ENCODE measurements around the gene MAN2B1. TPM values are rescaled to one million over a fixed set of nuclear protein-coding genes. Genes with fewer than 3 reads are reported as not detected.
"Not testable (repeated sequence)": the region's sequence is repeated elsewhere in the genome, so short reads cannot be mapped to it uniquely, and the experiment has no call there.

MAN2B1 gene
- total RNA-seq, 1 donor from 2014 or later = 105 TPM

GRCh38 chr19:12698138-12698537, 31.6 kb upstream of the MAN2B1 start:
- H3K27me3 ChIP-seq (ENCODE audit: insufficient read depth, low read length) = no peaks in the 10 kb centered on the region
- Mint-ChIP-seq H3K27me3 (ENCODE audit: low read depth, unreplicated experiment) (no peaks in the 10 kb centered on the region), H3K9me3 (ENCODE audit: unreplicated experiment) (no peaks in the 10 kb centered on the region), H3K36me3 (ENCODE audit: low read depth, unreplicated experiment) (peaks cover 11% of the 10 kb centered on the region), H3K27ac (ENCODE audit: unreplicated experiment) (no peak overlapping the region), H3K4me1 (ENCODE audit: low read depth, unreplicated experiment) (peaks cover 5% of the 10 kb centered on the region), H3K4me3 (ENCODE audit: unreplicated experiment) (peak overlapping the region; percentile 32)
- H3K79me2 ChIP-seq (ENCODE audit: insufficient read depth, low read length) = peaks cover 6% of the 10 kb centered on the region
- DNase-seq (ENCODE audit: low read depth) = no peak
- no peak overlapping the region for H3K4me2 ChIP-seq (ENCODE audit: low read length)
- no peak for FAIRE-seq
- H3K9ac ChIP-seq (ENCODE audit: low read length) = no peak overlapping the region
- H3K27ac ChIP-seq (ENCODE audit: low read depth, low read length) = no peak overlapping the region
- no peaks in the 10 kb centered on the region for H3K9me3 ChIP-seq (ENCODE audit: insufficient read depth, low read depth, low read length)
- H3K4me1 ChIP-seq (ENCODE audit: insufficient read depth, low read length) = peaks cover 15% of the 10 kb centered on the region
- H3K36me3 ChIP-seq (ENCODE audit: insufficient read depth, low read length) = peaks cover 18% of the 10 kb centered on the region
- no peak overlapping the region for H2AFZ ChIP-seq (ENCODE audit: low read depth, low read length)
- no peak overlapping the region for H3K4me3 ChIP-seq (ENCODE audit: insufficient read depth, low read depth, low read length)
- peaks cover 14% of the 10 kb centered on the region for H4K20me1 ChIP-seq (ENCODE audit: insufficient read depth, low read length)
- TF ChIP-seq EZH2 (IDR thresholded peaks at IDR 0.05; ENCODE audit: insufficient read depth, low read length) (no peak), CTCF (IDR thresholded peaks at IDR 0.05; ENCODE audit: insufficient read depth, low read depth, low read length) (no peak)

GRCh38 chr19:12697425-12697824, 30.9 kb upstream of the MAN2B1 start:
- H3K36me3 Mint-ChIP-seq (ENCODE audit: low read depth, unreplicated experiment); DNase-seq (ENCODE audit: low read depth); H3K27me3 Mint-ChIP-seq (ENCODE audit: low read depth, unreplicated experiment); H3K27me3 ChIP-seq (ENCODE audit: insufficient read depth, low read length); H3K9ac ChIP-seq (ENCODE audit: low read length); FAIRE-seq; H2AFZ ChIP-seq (ENCODE audit: low read depth, low read length); H3K4me1 Mint-ChIP-seq (ENCODE audit: low read depth, unreplicated experiment); H3K4me3 ChIP-seq (ENCODE audit: insufficient read depth, low read depth, low read length); H4K20me1 ChIP-seq (ENCODE audit: insufficient read depth, low read length); H3K79me2 ChIP-seq (ENCODE audit: insufficient read depth, low read length); H3K27ac ChIP-seq (ENCODE audit: low read depth, low read length); H3K9me3 Mint-ChIP-seq (ENCODE audit: unreplicated experiment); H3K4me2 ChIP-seq (ENCODE audit: low read length); H3K4me3 Mint-ChIP-seq (ENCODE audit: unreplicated experiment); H3K9me3 ChIP-seq (ENCODE audit: insufficient read depth, low read depth, low read length): not testable (repeated sequence)
- Histone ChIP-seq H3K36me3 (ENCODE audit: insufficient read depth, low read length) (peaks cover 13% of the 10 kb centered on the region), H3K4me1 (ENCODE audit: insufficient read depth, low read length) (peaks cover 15% of the 10 kb centered on the region)
- H3K27ac Mint-ChIP-seq (ENCODE audit: unreplicated experiment) = peak overlapping the region; percentile 34

- peak within 1 kb of the TSS; percentile 86 for H3K4me3 ChIP-seq (ENCODE audit: insufficient read depth, low read depth, low read length)
- no peaks in the 10 kb centered on the region for H3K9me3 Mint-ChIP-seq (ENCODE audit: unreplicated experiment)
- H3K4me2 ChIP-seq (ENCODE audit: low read length) = peak within 1 kb of the TSS; percentile 88
- FAIRE-seq (no peak), DNase-seq (ENCODE audit: low read depth) (peak; percentile 90)
- peaks cover 6% of the 10 kb centered on the region for H3K36me3 Mint-ChIP-seq (ENCODE audit: low read depth, unreplicated experiment)
- no peak for TF ChIP-seq CTCF (IDR thresholded peaks at IDR 0.05; ENCODE audit: insufficient read depth, low read depth, low read length)
- peaks cover 2% of the 10 kb centered on the region for H4K20me1 ChIP-seq (ENCODE audit: insufficient read depth, low read length)
- peak within 1 kb of the TSS; percentile 86 for H3K9ac ChIP-seq (ENCODE audit: low read length)
- H3K27me3 Mint-ChIP-seq (ENCODE audit: low read depth, unreplicated experiment) = no peaks in the 10 kb centered on the region
- peaks cover 5% of the 10 kb centered on the region for H3K4me1 Mint-ChIP-seq (ENCODE audit: low read depth, unreplicated experiment)
- peak within 1 kb of the TSS; percentile 22 for H3K27ac ChIP-seq (ENCODE audit: low read depth, low read length)
- H3K36me3 ChIP-seq (ENCODE audit: insufficient read depth, low read length) = peaks cover 13% of the 10 kb centered on the region
- H3K79me2 ChIP-seq (ENCODE audit: insufficient read depth, low read length) = peaks cover 3% of the 10 kb centered on the region
- H3K27me3 ChIP-seq (ENCODE audit: insufficient read depth, low read length) = no peaks in the 10 kb centered on the region
- peak within 1 kb of the TSS; percentile 90 for H3K27ac Mint-ChIP-seq (ENCODE audit: unreplicated experiment)
- peak within 1 kb of the TSS; percentile 91 for H2AFZ ChIP-seq (ENCODE audit: low read depth, low read length)
- H3K4me1 ChIP-seq (ENCODE audit: insufficient read depth, low read length) = peaks cover 15% of the 10 kb centered on the region
- no peaks in the 10 kb centered on the region for H3K9me3 ChIP-seq (ENCODE audit: insufficient read depth, low read depth, low read length)
- peak within 1 kb of the TSS; percentile 87 for H3K4me3 Mint-ChIP-seq (ENCODE audit: unreplicated experiment)
Observed at GRCh38 chr19:12696366-12697335, 30.1 kb upstream of the MAN2B1 start, which contains the start of gene FBXW9. Gene FBXW9, minus strand, starts transcription at chr19:12696631. Its CDS starts 50 bp downstream, at chr19:12696581.
